Measurements from ENCODE around the gene RELN.

DNA sequence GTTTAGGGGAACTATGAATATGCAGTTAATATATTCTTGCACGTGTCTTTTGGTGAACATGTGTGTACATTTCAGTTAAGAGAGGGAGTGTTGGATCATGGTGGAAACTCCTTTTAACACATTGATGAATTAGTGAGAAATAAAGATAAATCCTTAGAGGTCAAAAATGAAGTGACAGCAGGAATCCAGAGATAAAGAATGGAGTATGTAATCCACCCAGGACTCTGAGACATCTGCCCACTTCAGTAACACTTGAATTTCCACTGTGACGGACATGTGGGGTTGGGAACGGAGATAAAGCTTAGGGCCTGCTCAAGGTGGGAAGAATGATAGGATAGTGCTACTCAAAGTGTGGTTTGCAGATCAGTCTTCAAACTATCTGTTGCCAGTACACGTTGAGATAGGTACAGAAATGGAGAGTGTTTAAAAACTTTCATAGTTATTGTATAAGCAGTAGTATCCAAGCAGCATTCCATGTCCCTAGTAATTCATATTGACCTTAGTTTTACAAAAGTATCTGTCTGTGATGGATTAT is 6.6 kb upstream of the RELN start:
- TF ChIP-seq CTCF (IDR thresholded peaks at IDR 0.05; ENCODE audit: low read length) (no peak), EZH2 (IDR thresholded peaks at IDR 0.05; ENCODE audit: borderline replicate concordance, low read length) (no peak)

All from OCI-LY1 (cell line).